NOMO-1 treated with DMSO at 0.1 percent for 48 hours (cell line): ENCODE results near the gene LYST.
A peak's percentile ranks its signal among the peaks of the same experiment; 100 is the strongest.

Experiments used
- DNase-seq: peaks from one replicate; lab custom pipeline; 2025; ENCODE audit not compliant: unreplicated experiment; lab: John Stamatoyannopoulos, UW

LYST gene

GRCh38 chr1:235885655-235886262 is 19.1 kb upstream of the LYST start:
- DNase-seq: no peak

GRCh38 chr1:235883261-235883927 is 16.7 kb upstream of the LYST start:
- peak; percentile 42 for DNase-seq

- DNase-seq: no peak
Observed at GRCh38 chr1:235882816-235883215, 16.1 kb upstream of the LYST start.

GRCh38 chr1:235881930-235882700 is 15.4 kb upstream of the LYST start:
- no peak for DNase-seq

GRCh38 chr1:235878082-235878811 is 11.5 kb upstream of the LYST start:
- DNase-seq: no peak

GRCh38 chr1:235876402-235876841 is 9.7 kb upstream of the LYST start:
- DNase-seq: no peak

- DNase-seq: no peak
Observed at GRCh38 chr1:235875036-235875597, 8.4 kb upstream of the LYST start.

- DNase-seq: no peak
Observed at GRCh38 chr1:235874261-235874660, 7.6 kb upstream of the LYST start.

GRCh38 chr1:235873571-235873970 is 6.9 kb upstream of the LYST start:
- DNase-seq: no peak

GRCh38 chr1:235873045-235873444 is 6.3 kb upstream of the LYST start:
- no peak for DNase-seq

GRCh38 chr1:235872270-235872669 is 5.6 kb upstream of the LYST start:
- DNase-seq: no peak

GRCh38 chr1:235867903-235868469 is 1.3 kb upstream of the LYST start:
- peak; percentile 71 for DNase-seq

GRCh38 chr1:235866913-235867845 is 473 bp upstream of the LYST start:
- DNase-seq: peak; percentile 88

GRCh38 chr1:235865565-235866204 is 1.0 kb downstream of the LYST start:
- DNase-seq: no peak

GRCh38 chr1:235864931-235865525 is 1.7 kb downstream of the LYST start:
- peak; percentile 48 for DNase-seq

- no peak for DNase-seq
Observed at GRCh38 chr1:235864469-235864868, 2.2 kb downstream of the LYST start.

- DNase-seq: no peak
Observed at GRCh38 chr1:235863699-235864093, 3.0 kb downstream of the LYST start.

- DNase-seq: no peak
Observed at GRCh38 chr1:235861857-235862256, 4.8 kb downstream of the LYST start.

- no peak for DNase-seq
Observed at GRCh38 chr1:235860829-235861228, 5.9 kb downstream of the LYST start.
